Astrocyte (in vitro differentiated cells and primary cell): ENCODE data around the gene GRK2.

Source experiments
- CTCF ChIP-seq: IDR thresholded peaks from 2 replicates; pipeline ENCODE4 v1.5.1; 2011; ENCODE audit warnings: low read depth, mild to moderate bottlenecking, inconsistent platforms, low read length, moderate library complexity; ENCODE audit not compliant: insufficient read depth
- EZH2 ChIP-seq: IDR thresholded peaks from 2 replicates; pipeline ENCODE4 v1.6.1; 2012; ENCODE audit warnings: mild to moderate bottlenecking, low read length, inconsistent platforms; ENCODE audit not compliant: insufficient read depth

DNA sequence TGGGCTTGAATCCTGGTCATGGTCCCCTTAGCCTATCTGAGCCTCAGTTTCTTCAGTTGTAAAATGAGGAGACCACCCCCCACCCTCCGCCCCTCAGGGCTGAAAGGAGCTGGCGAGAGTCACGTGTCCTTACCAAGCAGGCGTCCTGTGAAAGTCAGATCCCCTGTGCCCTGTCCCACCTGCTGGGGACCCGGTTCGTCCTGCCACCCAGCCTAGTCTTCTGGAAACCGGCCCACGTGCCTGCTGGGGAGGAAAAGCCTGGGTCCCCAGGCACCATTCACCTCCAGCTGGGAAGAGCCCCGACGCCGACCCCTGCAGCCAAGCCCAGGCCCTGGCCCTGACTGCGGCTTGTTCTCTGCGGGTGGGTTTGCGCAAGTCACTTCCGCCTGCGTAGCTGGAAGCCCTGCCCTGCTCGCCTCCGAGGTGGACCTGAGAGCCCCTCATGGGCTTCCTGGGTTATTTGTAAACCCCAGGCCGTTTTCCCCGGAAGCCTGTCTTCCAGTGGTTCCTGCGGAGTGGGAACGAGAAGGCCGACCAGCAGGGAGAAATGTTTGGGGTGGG, 36.4 kb downstream of the GRK2 start:
- TF ChIP-seq CTCF (no peak), EZH2 (no peak)
